ENCODE results near the gene FRG1. TPM values are rescaled to one million over a fixed set of nuclear protein-coding genes. Genes with fewer than 3 reads are reported as not detected.
"Not testable (repeated sequence)": the region's sequence is repeated elsewhere in the genome, so short reads cannot be mapped to it uniquely, and the experiment has no call there.

FRG1 gene
- total RNA-seq, 1 experiment from 2014 or later = 10.9 TPM

DNA sequence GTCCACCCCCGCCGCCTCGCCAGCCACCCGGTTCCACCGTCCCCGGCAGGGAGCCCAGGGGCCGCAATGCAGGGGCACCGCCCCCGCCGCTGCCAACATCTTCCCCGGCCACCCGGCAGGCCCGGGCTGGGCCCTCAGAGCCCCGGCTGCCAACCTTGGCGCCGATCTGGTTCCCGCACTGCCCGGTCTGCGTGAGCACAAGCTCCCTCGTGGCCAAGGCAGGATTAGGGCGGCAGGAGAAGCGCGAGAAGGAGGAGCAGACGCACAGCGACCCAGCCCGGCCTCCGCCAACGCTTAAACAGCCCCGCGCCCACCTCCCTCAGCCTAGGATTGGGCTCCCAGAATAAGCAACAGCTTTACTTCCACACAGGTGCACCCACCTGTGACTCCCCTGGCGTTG, 44.0 kb downstream of the FRG1 start:
- DNase-seq (ENCODE audit: low spot score) = not testable (repeated sequence)

DNA sequence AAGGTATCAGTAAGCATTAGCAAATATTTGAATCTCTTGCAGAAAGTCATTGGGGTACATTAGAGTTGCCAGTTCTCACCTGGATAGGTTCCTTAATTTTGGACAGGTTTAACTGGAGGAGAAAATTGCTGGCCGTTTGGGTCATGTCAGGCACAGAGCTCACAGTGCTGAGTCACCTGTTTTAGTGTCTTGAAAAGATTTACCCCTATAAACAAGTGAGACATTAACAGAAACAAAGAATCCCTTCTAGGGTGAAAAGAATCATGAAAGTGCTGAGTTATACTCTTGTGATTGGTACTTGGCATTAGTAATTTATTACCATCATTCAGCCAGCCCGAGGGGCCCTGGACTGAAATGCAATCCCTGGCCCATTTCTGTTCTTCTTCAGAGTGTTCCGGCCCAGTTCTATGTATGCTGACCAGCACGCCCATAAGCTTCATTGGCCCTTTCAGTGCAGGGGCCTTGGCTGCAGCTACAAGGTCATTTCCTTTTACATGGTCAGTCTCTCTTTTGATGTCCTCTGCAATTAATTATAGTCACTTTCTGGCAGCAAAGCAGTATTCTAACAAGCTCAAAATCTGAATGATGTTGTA, 45.1 kb downstream of the FRG1 start:
- DNase-seq (ENCODE audit: low spot score) = not testable (repeated sequence)

DNA sequence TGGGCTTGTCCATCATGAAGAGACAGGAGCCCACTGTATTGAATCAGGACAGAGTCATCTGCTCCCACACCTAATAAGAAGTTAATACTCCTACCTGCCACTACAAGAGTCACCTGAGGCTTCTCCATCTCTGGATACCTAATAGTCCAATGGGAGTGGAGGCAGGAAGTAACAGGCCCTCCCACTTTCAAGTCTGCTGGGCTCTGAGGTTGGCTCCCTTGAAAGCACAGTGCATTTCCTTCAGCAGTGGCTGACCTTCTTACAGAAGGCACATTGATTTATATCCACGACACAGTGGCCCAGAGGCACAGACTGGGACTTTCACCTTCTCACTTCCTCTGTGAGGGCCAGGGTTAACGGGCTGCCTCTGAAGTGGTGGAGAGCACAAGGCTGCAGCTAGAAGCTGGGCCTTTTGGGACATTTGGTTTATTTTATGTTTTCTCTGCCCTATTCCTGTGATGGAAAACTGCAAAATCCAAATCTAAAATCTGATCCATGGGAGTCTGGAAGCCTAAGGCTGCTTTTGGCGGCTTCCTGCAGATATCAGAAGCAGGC, 48.3 kb downstream of the FRG1 start:
- no peak for DNase-seq (ENCODE audit: low spot score)

DNA sequence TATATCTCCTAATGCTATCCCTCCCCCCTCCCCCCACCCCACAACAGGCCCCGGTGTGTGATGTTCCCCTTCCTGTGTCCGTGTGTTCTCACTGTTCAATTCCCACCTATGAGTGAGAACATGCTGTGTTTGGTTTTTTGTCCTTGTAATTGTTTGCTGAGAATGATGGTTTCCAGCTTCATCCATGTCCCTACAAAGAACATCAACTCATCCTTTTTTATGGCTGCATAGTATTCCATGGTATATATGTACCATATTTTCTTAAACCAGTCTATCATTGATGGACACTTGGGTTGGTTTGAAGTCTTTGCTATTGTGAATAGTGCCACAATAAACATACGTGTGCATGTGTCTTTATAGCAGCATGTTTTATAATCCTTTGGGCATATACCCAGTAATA, 49.3 kb downstream of the FRG1 start:
- DNase-seq (ENCODE audit: low spot score) = not testable (repeated sequence)

Small RNA genes within 50 kb of the gene (small RNA-seq; reads per million reads assigned to genes)
- gene MLLT10P2 = not detected

Other genes with a start within 250 kb of the FRG1 start
- gene FRG2, start 86.4 kb downstream of the FRG1 start, total RNA-seq (2014; rRNA removed; shearing (Covaris generic)) = not detected in 2 replicates
- gene DBET, start 123.6 kb downstream of the FRG1 start, total RNA-seq (2014; rRNA removed; shearing (Covaris generic)) = not detected in 2 replicates
- gene DUX4, start 232.9 kb downstream of the FRG1 start, total RNA-seq (2014; rRNA removed; shearing (Covaris generic)) = not detected in 2 replicates

Data from HT-29 (cell line).